HL-60 (cell line): ENCODE data around the gene EYS.

ENCODE experiments used
- CTCF ChIP-seq: IDR thresholded peaks from one replicate; pipeline ENCODE4 v1.5.1; 2011; ENCODE audit warnings: low read length, control low read depth, inconsistent platforms; ENCODE audit not compliant: insufficient read depth
- POLR2AphosphoS5 ChIP-seq: IDR thresholded peaks from 2 replicates; pipeline ENCODE4 v1.6.1; 2012; ENCODE audit warnings: low read depth

GRCh38 chr6:65627015-65627414, 80.0 kb downstream of the EYS start:
- TF ChIP-seq CTCF (no peak), POLR2AphosphoS5 (no peak)
